ENCODE measurements around the gene EHMT1. TPM values are rescaled to one million over a fixed set of nuclear protein-coding genes. Genes with fewer than 3 reads are reported as not detected.

Gene EHMT1
- total and polyA plus RNA-seq, 2 of the 8 experiments (the other 6 are each of a cell fraction or from before 2014, with no cell fraction given), result 95.7 to 163 TPM

GRCh38 chr9:137761793-137762192, 143.0 kb downstream of the EHMT1 start (continued):
- TF ChIP-seq HDAC6 (IDR thresholded peaks at IDR 0.05; ENCODE audit: low read depth, low read length), result no peak
- no peak for TF ChIP-seq CTCF (IDR thresholded peaks at IDR 0.05; ENCODE audit: control extremely low read depth in 1 of 3, insufficient read depth in 1 of 3, low read depth in 1 of 3, low read length in 3 of 3)
- TF ChIP-seq SIN3A (conservative IDR thresholded peaks at IDR 0.05 in 1 of 2, IDR thresholded peaks at IDR 0.05 in 1 of 2; ENCODE audit: low read depth in 1 of 2, low read length in 2 of 2), result no peak
- TF ChIP-seq RXRA (IDR thresholded peaks at IDR 0.05; ENCODE audit: insufficient read depth, low read depth, low read length), result no peak
- TF ChIP-seq POLR2AphosphoS5 (IDR thresholded peaks at IDR 0.05; ENCODE audit: low read depth, low read length), result no peak
- TF ChIP-seq SP1 (IDR thresholded peaks at IDR 0.05; ENCODE audit: low read depth, low read length), result no peak
- TF ChIP-seq YY1 (IDR thresholded peaks at IDR 0.05; ENCODE audit: low read depth, low read length), result no peak

All from H1 (cell line).